Measurements from ENCODE around the gene NGRN.

NGRN gene

GRCh38 chr15:90320885-90321278 lies 55.4 kb downstream of the NGRN start:
- Histone ChIP-seq H4K20me1 (ENCODE audit: insufficient read depth) (no peaks in the 10 kb centered on the region), H3K4me2 (no peak overlapping the region), H3K36me3 (ENCODE audit: insufficient read depth) (no peaks in the 10 kb centered on the region), H3K4me3 (IDR thresholded peaks at IDR 0.05; ENCODE audit: insufficient read depth, low read depth, low read length) (no peak overlapping the region), H3K27me3 (ENCODE audit: insufficient read depth, low read depth) (no peaks in the 10 kb centered on the region), H2AFZ (ENCODE audit: low read depth) (no peak overlapping the region), H3K9ac (no peak overlapping the region), H3K79me2 (ENCODE audit: insufficient read depth, low read depth) (no peaks in the 10 kb centered on the region), H3K27ac (no peak overlapping the region), H3K4me1 (ENCODE audit: low read depth, poor library complexity, severe bottlenecking) (peaks cover 12% of the 10 kb centered on the region)
- no peak for TF ChIP-seq CTCF (conservative IDR thresholded peaks at IDR 0.05; ENCODE audit: low read depth, low read length)

Measured in KMS-11 (cell line).